8988T (cell line): ENCODE data around the gene PXN.
"Not testable (repeated sequence)": the region's sequence is repeated elsewhere in the genome, so short reads cannot be mapped to it uniquely, and the experiment has no call there.

Experiments
- DNase-seq: peaks from one replicate; pipeline ENCODE4 v3.0.0; 2011

Gene PXN

GRCh38 chr12:120239776-120240494 is 25.6 kb downstream of the PXN start:
- DNase-seq, result no peak

GRCh38 chr12:120238839-120239445 is 26.6 kb downstream of the PXN start:
- no peak for DNase-seq

- DNase-seq, result no peak
Observed at GRCh38 chr12:120238217-120238616, 27.3 kb downstream of the PXN start.

- DNase-seq, result no peak
Observed at GRCh38 chr12:120237360-120238171, 28.0 kb downstream of the PXN start.

- not testable (repeated sequence) for DNase-seq
Observed at GRCh38 chr12:120236809-120237208, 28.7 kb downstream of the PXN start.

GRCh38 chr12:120235369-120236323 is 29.9 kb downstream of the PXN start:
- no peak for DNase-seq

GRCh38 chr12:120234643-120235368 is 30.7 kb downstream of the PXN start:
- no peak for DNase-seq

GRCh38 chr12:120231316-120232011 is 34.1 kb downstream of the PXN start:
- peak; percentile 72 for DNase-seq

- DNase-seq, result no peak
Observed at GRCh38 chr12:120230974-120231315, 34.6 kb downstream of the PXN start.

- DNase-seq, result peak; percentile 71
Observed at GRCh38 chr12:120230326-120230973, 35.1 kb downstream of the PXN start.

GRCh38 chr12:120229487-120230325 is 35.8 kb downstream of the PXN start:
- DNase-seq, result no peak

GRCh38 chr12:120229071-120229486 is 36.5 kb downstream of the PXN start:
- no peak for DNase-seq

GRCh38 chr12:120228291-120229070 is 37.0 kb downstream of the PXN start:
- DNase-seq, result peak; percentile 90

- DNase-seq, result no peak
Observed at GRCh38 chr12:120228041-120228290, 37.6 kb downstream of the PXN start.

GRCh38 chr12:120227233-120228040 is 38.1 kb downstream of the PXN start:
- DNase-seq, result no peak

GRCh38 chr12:120225852-120226640 is 39.5 kb downstream of the PXN start:
- no peak for DNase-seq

GRCh38 chr12:120225200-120225558 is 40.4 kb downstream of the PXN start:
- no peak for DNase-seq
